Measurements from ENCODE around the gene ZNF330. TPM values are rescaled to one million over a fixed set of nuclear protein-coding genes. Genes with fewer than 3 reads are reported as not detected.
"Not testable (repeated sequence)": the region's sequence is repeated elsewhere in the genome, so short reads cannot be mapped to it uniquely, and the experiment has no call there.

The ZNF330 gene
- polyA plus RNA-seq, 1 experiment = 19.8 TPM

- CTCF ChIA-PET = no interaction called here
- Histone ChIP-seq H3K36me3 (ENCODE audit: control insufficient read depth, insufficient read depth, low read length) (no peaks in the 10 kb centered on the region), H3K27me3 (ENCODE audit: control insufficient read depth, insufficient read depth, low read length) (no peaks in the 10 kb centered on the region; the same call in 1 of the 2 replicates), H3K4me3 (ENCODE audit: low read depth, low read length) (no peak overlapping the region)
- POLR2A ChIA-PET = no interaction called here
- no peak for DNase-seq (ENCODE audit: low read depth)
- no peak for TF ChIP-seq CTCF (IDR thresholded peaks at IDR 0.05; ENCODE audit: insufficient read depth, low read depth, low read length)
Measured at GRCh38 chr4:141216002-141216761, 4.5 kb upstream of the ZNF330 start.

- H3K4me3 ChIP-seq (ENCODE audit: low read depth, low read length) = no peak overlapping the region; the same call in 1 of the 2 replicates
- TF ChIP-seq CTCF (IDR thresholded peaks at IDR 0.05; ENCODE audit: insufficient read depth, low read depth, low read length) = no peak
- 0 out of 2 replicates have a peak, but pooled peaks cover 1% of the 10 kb centered on the region for H3K36me3 ChIP-seq (ENCODE audit: control insufficient read depth, insufficient read depth, low read length)
- H3K27me3 ChIP-seq (ENCODE audit: control insufficient read depth, insufficient read depth, low read length) = no peaks in the 10 kb centered on the region
- POLR2A ChIA-PET = no interaction called here
- CTCF ChIA-PET = interaction anchor here (0.5 kb wide), 1 partner anchor 88 kb away, joined by 3 read pairs; no protein-coding TSS in a partner anchor
- no peak for DNase-seq (ENCODE audit: low read depth)
Measured at GRCh38 chr4:141220271-141220670, 424 bp upstream of the ZNF330 start.

- ChIA-PET POLR2A (no interaction called here), CTCF (interaction anchor here (0.6 to 1.1 kb wide), 2 partner anchors 25 to 77 kb away, joined by 3 to 5 read pairs; no protein-coding TSS in a partner anchor)
- Histone ChIP-seq H3K27me3 (ENCODE audit: control insufficient read depth, insufficient read depth, low read length) (no peaks in the 10 kb centered on the region), H3K36me3 (ENCODE audit: control insufficient read depth, insufficient read depth, low read length) (peaks cover 3% of the 10 kb centered on the region), H3K4me3 (ENCODE audit: low read depth, low read length) (no peak overlapping the region)
- no peak for DNase-seq (ENCODE audit: low read depth)
- TF ChIP-seq CTCF (IDR thresholded peaks at IDR 0.05; ENCODE audit: insufficient read depth, low read depth, low read length) = no peak
Measured at GRCh38 chr4:141223418-141223817, 2.7 kb downstream of the ZNF330 start.

GRCh38 chr4:141227280-141227679 is 6.6 kb downstream of the ZNF330 start:
- DNase-seq (ENCODE audit: low read depth); CTCF ChIA-PET; H3K4me3 ChIP-seq (ENCODE audit: low read depth, low read length); H3K27me3 ChIP-seq (ENCODE audit: control insufficient read depth, insufficient read depth, low read length); H3K36me3 ChIP-seq (ENCODE audit: control insufficient read depth, insufficient read depth, low read length); POLR2A ChIA-PET: not testable (repeated sequence)

- no peak for DNase-seq (ENCODE audit: low read depth)
- H3K4me3 ChIP-seq (ENCODE audit: low read depth, low read length) = no peak overlapping the region
- ChIA-PET POLR2A (no interaction called here), CTCF (interaction anchor here (1.9 to 2.0 kb wide), 2 partner anchors 10 to 77 kb away, joined by 4 to 6 read pairs; no protein-coding TSS in a partner anchor)
- peaks cover 12% of the 10 kb centered on the region for H3K36me3 ChIP-seq (ENCODE audit: control insufficient read depth, insufficient read depth, low read length)
- no peaks in the 10 kb centered on the region for H3K27me3 ChIP-seq (ENCODE audit: control insufficient read depth, insufficient read depth, low read length)
- TF ChIP-seq CTCF (IDR thresholded peaks at IDR 0.05; ENCODE audit: insufficient read depth, low read depth, low read length) = no peak
Measured at GRCh38 chr4:141229408-141230101, 8.9 kb downstream of the ZNF330 start.
